GM23338 (cell line): ENCODE results near the gene FAM13B. TPM values are rescaled to one million over a fixed set of nuclear protein-coding genes. Genes with fewer than 3 reads are reported as not detected.
A peak's percentile ranks its signal among the peaks of the same experiment; 100 is the strongest.

Experiments used
- ATAC-seq: fragments of 200-7000 bp; cut with Tn5 transposase; 3 replicates; pipeline ENCODE4 v1.9.1; 2020
- DNase-seq: peaks from one replicate; pipeline ENCODE4 v3.0.0-alpha.2; 2015; ENCODE audit warnings: low spot score
- H2AFZ ChIP-seq: fragments of 200-600 bp; sonication (generic); 2 replicates; pipeline ENCODE4 v1.8.0; 2016; ENCODE audit warnings: antibody characterized with exemption, mild to moderate bottlenecking, moderate library complexity
- H3F3A ChIP-seq: fragments of 200-600 bp; sonication (generic); replicated peaks from 2 replicates; pipeline ENCODE4 v1.8.0; 2017; ENCODE audit warnings: antibody characterized with exemption, mixed run types, low read depth
- H3K27ac ChIP-seq: fragments of 200-600 bp; sonication (generic); 2 replicates; pipeline ENCODE4 v1.6.1; 2016; ENCODE audit warnings: low read depth
- H3K27me3 ChIP-seq: fragments of 200-600 bp; sonication (generic); 2 replicates; pipeline ENCODE4 v1.8.0; 2016; ENCODE audit warnings: mild to moderate bottlenecking, mixed run types, moderate library complexity; ENCODE audit not compliant: insufficient read depth
- H3K36me3 ChIP-seq: fragments of 200-600 bp; sonication (generic); 2 replicates; pipeline ENCODE4 v1.8.0; 2016; ENCODE audit warnings: mild to moderate bottlenecking; ENCODE audit not compliant: insufficient read depth
- H3K4me1 ChIP-seq: fragments of 200-600 bp; sonication (generic); 2 replicates; pipeline ENCODE4 v1.8.0; 2016; ENCODE audit warnings: mild to moderate bottlenecking, moderate library complexity; ENCODE audit not compliant: insufficient read depth
- H3K4me2 ChIP-seq: fragments of 200-600 bp; sonication (generic); 2 replicates; pipeline ENCODE4 v1.7.1; 2017; ENCODE audit warnings: mixed run types
- H3K4me3 ChIP-seq: fragments of 200-600 bp; sonication (generic); 2 replicates; pipeline ENCODE4 v1.6.1; 2016; ENCODE audit warnings: mixed run types
- H3K79me2 ChIP-seq: fragments of 200-600 bp; sonication (generic); replicated peaks from 2 replicates; pipeline ENCODE4 v1.8.0; 2017; ENCODE audit warnings: mild to moderate bottlenecking; ENCODE audit not compliant: insufficient read depth
- H3K9me2 ChIP-seq: fragments of 200-600 bp; sonication (generic); 2 replicates; pipeline ENCODE4 v1.8.0; 2017; ENCODE audit not compliant: insufficient read depth
- H4K20me1 ChIP-seq: fragments of 200-600 bp; sonication (generic); replicated peaks from 2 replicates; pipeline ENCODE4 v1.8.0; 2017; ENCODE audit warnings: mild to moderate bottlenecking; ENCODE audit not compliant: insufficient read depth
- H3K27ac Mint-ChIP-seq: 2 replicates; pipeline ENCODE4 v1.8.0; 2020; ENCODE audit warnings: inconsistent platforms, mild to moderate bottlenecking, moderate library complexity, mixed read lengths
- H3K27me3 Mint-ChIP-seq: 3 replicates; pipeline ENCODE4 v1.8.0; 2022; ENCODE audit warnings: low read depth, mild to moderate bottlenecking, moderate library complexity, mixed read lengths, inconsistent platforms; ENCODE audit not compliant: insufficient read depth, poor library complexity
- H3K36me3 Mint-ChIP-seq: 3 replicates; pipeline ENCODE4 v1.8.0; 2021; ENCODE audit warnings: low read depth, mild to moderate bottlenecking, inconsistent platforms, moderate library complexity, mixed read lengths
- H3K4me1 Mint-ChIP-seq: 3 replicates; pipeline ENCODE4 v1.8.0; 2020; ENCODE audit warnings: mild to moderate bottlenecking, inconsistent platforms, mixed read lengths
- H3K4me3 Mint-ChIP-seq: 3 replicates; pipeline ENCODE4 v1.8.0; 2021; ENCODE audit warnings: moderate library complexity, mild to moderate bottlenecking, inconsistent platforms, mixed read lengths
- H3K9me3 Mint-ChIP-seq: 3 replicates; pipeline ENCODE4 v1.8.0; 2020; ENCODE audit warnings: moderate library complexity, mild to moderate bottlenecking, inconsistent platforms, mixed read lengths
- CREB1 ChIP-seq: fragments of 250-450 bp; sonication (Bioruptor Pico); IDR thresholded peaks from 2 replicates; pipeline ENCODE4 v1.5.0; 2020; ENCODE audit warnings: low read depth, mild to moderate bottlenecking, moderate library complexity
- CTCF ChIP-seq, 2 experiments: fragments of 200-600 bp in 1 of 2; sonication (generic) in 1 of 2; conservative IDR thresholded peaks; 2 replicates each; pipeline versions ENCODE4 v1.5.1 to v1.6.1; 2016 to 2017; ENCODE audit warnings: antibody characterized with exemption in 2 of 2, low read depth in 2 of 2, mild to moderate bottlenecking in 2 of 2, moderate library complexity in 1 of 2
- EZH2 ChIP-seq: fragments of 200-600 bp; sonication (generic); IDR thresholded peaks from one replicate; pipeline ENCODE4 v1.8.0; 2017; ENCODE audit warnings: antibody characterized with exemption, mild to moderate bottlenecking, low read depth; ENCODE audit not compliant: unreplicated experiment
- EZH2phosphoT487 ChIP-seq: fragments of 200-600 bp; sonication (generic); IDR thresholded peaks from one replicate; pipeline ENCODE4 v1.8.1; 2018; ENCODE audit warnings: antibody characterized with exemption; ENCODE audit not compliant: unreplicated experiment
- JUNB ChIP-seq: IDR thresholded peaks from one replicate; pipeline ENCODE4 v1.6.1; 2016; ENCODE audit warnings: antibody characterized with exemption; ENCODE audit not compliant: unreplicated experiment
- NANOG ChIP-seq: IDR thresholded peaks from 2 replicates; pipeline ENCODE4 v1.6.1; 2016; ENCODE audit warnings: antibody characterized with exemption, borderline replicate concordance
- POLR2AphosphoS5 ChIP-seq: IDR thresholded peaks from 2 replicates; pipeline ENCODE4 v1.6.1; 2016; ENCODE audit warnings: antibody characterized with exemption, low read depth
- STAT1 ChIP-seq: IDR thresholded peaks from one replicate; pipeline ENCODE4 v1.6.1; 2016; ENCODE audit warnings: antibody characterized with exemption; ENCODE audit not compliant: unreplicated experiment
- ZNF114 ChIP-seq: fragments of 250-450 bp; sonication (Bioruptor Pico); IDR thresholded peaks from 2 replicates; pipeline ENCODE4 v1.5.0; 2020; ENCODE audit warnings: mild to moderate bottlenecking, moderate library complexity
- ZNF331 ChIP-seq: fragments of 250-450 bp; sonication (Bioruptor Pico); IDR thresholded peaks from 2 replicates; pipeline ENCODE4 v1.5.0; 2020; ENCODE audit warnings: low read depth, mild to moderate bottlenecking, moderate library complexity
- polyA plus RNA-seq: library from polyadenylated mRNA; unstranded; fragments of >200 nt; fragmentation: Nextera tagmentation; extraction: Ambion mirVana; gene quantifications from 2 replicates; pipeline ENCODE4 v1.2.1, GENCODE V29; 2016
- total RNA-seq: library from RNA; depleted of rRNA; stranded (reverse); fragments of >200 nt; shearing (Covaris generic); gene quantifications from 2 replicates; pipeline ENCODE4 v1.2.3, GENCODE V29; 2014
- TF ChIP-seq, protein P1 (sequence below): IDR thresholded peaks from 2 replicates; pipeline ENCODE4 v1.6.1; 2016; ENCODE audit warnings: antibody characterized with exemption

The FAM13B gene
- total and polyA plus RNA-seq, 2 experiments from 2014 or later = 12.9 to 30.2 TPM

- TF ChIP-seq EZH2 (no peak), STAT1 (no peak), ZNF114 (no peak), CREB1 (CRISPR knock-in tag) (no peak), JUNB (no peak), POLR2AphosphoS5 (no peak)
- TF ChIP-seq, protein P1, sequence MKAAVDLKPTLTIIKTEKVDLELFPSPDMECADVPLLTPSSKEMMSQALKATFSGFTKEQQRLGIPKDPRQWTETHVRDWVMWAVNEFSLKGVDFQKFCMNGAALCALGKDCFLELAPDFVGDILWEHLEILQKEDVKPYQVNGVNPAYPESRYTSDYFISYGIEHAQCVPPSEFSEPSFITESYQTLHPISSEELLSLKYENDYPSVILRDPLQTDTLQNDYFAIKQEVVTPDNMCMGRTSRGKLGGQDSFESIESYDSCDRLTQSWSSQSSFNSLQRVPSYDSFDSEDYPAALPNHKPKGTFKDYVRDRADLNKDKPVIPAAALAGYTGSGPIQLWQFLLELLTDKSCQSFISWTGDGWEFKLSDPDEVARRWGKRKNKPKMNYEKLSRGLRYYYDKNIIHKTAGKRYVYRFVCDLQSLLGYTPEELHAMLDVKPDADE = no peak
Measured at GRCh38 chr5:138064526-138064925, 31.6 kb upstream of the FAM13B start (continued).

DNA sequence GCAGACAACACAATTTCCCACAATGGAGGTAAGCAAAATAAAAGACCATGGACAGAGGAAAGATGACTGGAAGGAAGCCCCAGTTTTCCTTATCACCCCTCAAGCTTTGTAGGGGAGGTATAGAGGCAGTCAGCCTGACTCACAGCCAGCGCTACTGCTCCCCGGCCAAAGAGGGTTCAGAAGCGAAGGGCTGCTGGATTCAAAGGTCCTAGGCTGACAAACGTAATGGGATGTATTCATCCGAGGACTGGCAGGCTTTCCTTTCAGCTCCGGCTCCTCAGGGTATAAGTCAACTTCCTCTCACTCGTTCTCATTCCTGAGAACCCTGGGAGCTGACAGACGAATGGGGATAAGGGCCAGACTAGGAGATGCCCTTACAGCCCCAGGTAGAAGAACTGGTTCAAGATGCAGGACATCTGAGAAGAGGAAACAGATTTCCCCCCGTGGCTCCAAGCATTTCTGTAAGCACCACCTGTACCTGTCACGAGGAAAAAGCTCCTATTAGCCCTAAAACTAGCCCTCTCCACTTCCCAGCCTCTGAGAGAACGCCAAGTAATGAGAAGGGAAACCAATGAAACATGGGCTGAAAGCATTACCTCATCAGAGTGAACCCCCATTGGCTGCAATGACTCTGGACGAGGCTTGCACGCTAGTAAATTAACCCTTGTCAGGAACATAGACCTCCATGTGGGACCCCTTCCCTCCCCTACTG is 22.1 kb upstream of the FAM13B start:
- Mint-ChIP-seq H3K4me3 (peak overlapping the region; percentile 56), H3K4me1 (no peaks in the 10 kb centered on the region), H3K9me3 (no peaks in the 10 kb centered on the region), H3K27me3 (peaks cover 2% of the 10 kb centered on the region), H3K36me3 (no peaks in the 10 kb centered on the region), H3K27ac (no peak overlapping the region)
- Histone ChIP-seq H3K4me3 (no peak overlapping the region), H3K27ac (no peak overlapping the region), H2AFZ (peak overlapping the region; percentile 61), H3K4me1 (peaks cover 6% of the 10 kb centered on the region; the same call in 1 of the 2 replicates), H4K20me1 (no peaks in the 10 kb centered on the region), H3F3A (no peaks in the 10 kb centered on the region), H3K4me2 (no peak overlapping the region), H3K36me3 (no peaks in the 10 kb centered on the region), H3K79me2 (no peaks in the 10 kb centered on the region), H3K9me2 (no peaks in the 10 kb centered on the region), H3K27me3 (no peaks in the 10 kb centered on the region)
- ATAC-seq (peak; percentile 94), DNase-seq (peak; percentile 56)
- no peak for TF ChIP-seq EZH2
- TF ChIP-seq CREB1 (CRISPR knock-in tag) = 0 out of 2 replicates have a peak, but pooled peaks have one; percentile 8
- no peak for TF ChIP-seq CTCF (conservative IDR thresholded peaks at IDR 0.05; ENCODE audit: low read depth in 2 of 2)
- TF ChIP-seq STAT1 = no peak
- no peak for TF ChIP-seq ZNF114
- TF ChIP-seq NANOG = no peak

DNA sequence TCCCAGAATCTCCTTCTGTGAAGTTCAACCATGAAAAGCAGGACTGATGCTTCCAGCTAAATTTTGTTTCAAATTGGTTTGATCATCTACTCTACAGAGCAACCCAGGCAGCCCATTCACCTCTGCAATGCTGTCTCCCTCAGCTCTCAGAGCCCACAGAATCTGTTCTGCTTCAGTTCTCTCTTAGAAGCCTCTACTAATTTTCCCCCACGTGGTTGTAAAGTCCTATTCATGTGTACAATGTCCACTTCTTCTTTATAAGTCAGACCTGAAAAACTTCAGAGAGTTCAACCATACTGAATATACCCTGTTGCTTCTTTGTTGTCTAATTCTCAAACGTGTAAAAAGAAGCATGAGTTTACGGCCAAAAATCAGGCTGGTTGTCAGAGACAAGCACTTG is 21.3 kb upstream of the FAM13B start:
- H3K4me2 ChIP-seq = no peak overlapping the region
- no peaks in the 10 kb centered on the region for H3K36me3 Mint-ChIP-seq
- DNase-seq (no peak), ATAC-seq (no peak)
- H3K27me3 ChIP-seq = no peaks in the 10 kb centered on the region
- no peak overlapping the region for H3K27ac Mint-ChIP-seq
- no peak overlapping the region for H2AFZ ChIP-seq
- H3K9me3 Mint-ChIP-seq = no peaks in the 10 kb centered on the region
- H3K27me3 Mint-ChIP-seq = peaks cover 2% of the 10 kb centered on the region
- no peaks in the 10 kb centered on the region for H3F3A ChIP-seq
- no peak overlapping the region for H3K4me3 ChIP-seq
- no peak overlapping the region for H3K27ac ChIP-seq
- H3K9me2 ChIP-seq = no peaks in the 10 kb centered on the region
- no peaks in the 10 kb centered on the region for H3K36me3 ChIP-seq
- H3K79me2 ChIP-seq = no peaks in the 10 kb centered on the region
- peaks cover 6% of the 10 kb centered on the region; the same call in 1 of the 2 replicates for H3K4me1 ChIP-seq
- H4K20me1 ChIP-seq = no peaks in the 10 kb centered on the region
- no peak overlapping the region for H3K4me3 Mint-ChIP-seq
- H3K4me1 Mint-ChIP-seq = no peaks in the 10 kb centered on the region
- TF ChIP-seq STAT1 (no peak), CTCF (conservative IDR thresholded peaks at IDR 0.05; ENCODE audit: low read depth in 2 of 2) (no peak), ZNF331 (no peak), ZNF114 (no peak), POLR2AphosphoS5 (no peak), NANOG (no peak), EZH2 (no peak), CREB1 (CRISPR knock-in tag) (no peak), JUNB (no peak), EZH2phosphoT487 (no peak)
- TF ChIP-seq, protein P1 = no peak
